DND-41 (cell line): ENCODE results near the gene PHC2.
A peak's percentile ranks its signal among the peaks of the same experiment; 100 is the strongest.

Experiments used
- ATAC-seq: fragments of 200-7000 bp; cut with Tn5 transposase; 3 replicates; pipeline ENCODE4 v1.9.1; 2021; ENCODE audit warnings: low read depth; ENCODE audit not compliant: insufficient read depth
- DNase-seq: peaks from one replicate; pipeline ENCODE4 v3.0.0-alpha.2; 2020
- H2AFZ ChIP-seq: 2 replicates; pipeline ENCODE4 v1.6.0; 2012; ENCODE audit warnings: low read depth, low read length
- H3K27ac ChIP-seq: 2 replicates; pipeline ENCODE4 v1.5.1; 2012; ENCODE audit warnings: low read length, inconsistent platforms
- H3K27me3 ChIP-seq: fragments of 200-600 bp; sonication (generic); 2 replicates; pipeline ENCODE4 v1.6.0; 2012; ENCODE audit warnings: low read length, mild to moderate bottlenecking, inconsistent platforms; ENCODE audit not compliant: insufficient read depth, poor library complexity
- H3K36me3 ChIP-seq: 2 replicates; pipeline ENCODE4 v1.5.1; 2012; ENCODE audit warnings: low read length, inconsistent platforms; ENCODE audit not compliant: insufficient read depth
- H3K4me1 ChIP-seq: 2 replicates; pipeline ENCODE4 v1.5.1; 2012; ENCODE audit warnings: mild to moderate bottlenecking, low read length; ENCODE audit not compliant: insufficient read depth
- H3K4me2 ChIP-seq: 2 replicates; pipeline ENCODE4 v1.6.0; 2012; ENCODE audit warnings: mild to moderate bottlenecking, moderate library complexity, low read length, inconsistent platforms; ENCODE audit not compliant: insufficient read depth
- H3K4me3 ChIP-seq, 2 experiments: fragments of 200-600 bp in 1 of 2; shearing (Covaris generic) in 1 of 2; 2 replicates each; pipeline ENCODE4 v1.5.1; 2012 to 2016; ENCODE audit warnings: inconsistent platforms in 2 of 2, low read length in 2 of 2, mild to moderate bottlenecking in 2 of 2, low read depth in 1 of 2, moderate library complexity in 1 of 2
- H3K79me2 ChIP-seq: 2 replicates; pipeline ENCODE4 v1.6.0; 2012; ENCODE audit warnings: low read length, inconsistent platforms; ENCODE audit not compliant: insufficient read depth
- H3K9ac ChIP-seq: 2 replicates; pipeline ENCODE4 v1.6.0; 2012; ENCODE audit warnings: low read depth, mild to moderate bottlenecking, inconsistent platforms, low read length, moderate library complexity
- H3K9me3 ChIP-seq: 2 replicates; pipeline ENCODE4 v1.5.1; 2012; ENCODE audit warnings: low read length, moderate library complexity, mild to moderate bottlenecking, inconsistent platforms; ENCODE audit not compliant: insufficient read depth, severe bottlenecking
- H4K20me1 ChIP-seq: 2 replicates; pipeline ENCODE4 v1.6.0; 2012; ENCODE audit warnings: low read length; ENCODE audit not compliant: insufficient read depth
- EZH2 ChIP-seq: IDR thresholded peaks from 3 replicates; pipeline ENCODE4 v1.6.1; 2012; ENCODE audit warnings: borderline replicate concordance, low read depth, mild to moderate bottlenecking, moderate library complexity, low read length, inconsistent platforms; ENCODE audit not compliant: severe bottlenecking
- TF ChIP-seq, protein P1 (sequence below): IDR thresholded peaks from 2 replicates; pipeline ENCODE4 v1.5.1; 2012; ENCODE audit warnings: borderline replicate concordance, low read length, moderate library complexity, mild to moderate bottlenecking; ENCODE audit not compliant: poor library complexity, severe bottlenecking; ENCODE audit errors: extremely low read depth

Gene PHC2

DNA sequence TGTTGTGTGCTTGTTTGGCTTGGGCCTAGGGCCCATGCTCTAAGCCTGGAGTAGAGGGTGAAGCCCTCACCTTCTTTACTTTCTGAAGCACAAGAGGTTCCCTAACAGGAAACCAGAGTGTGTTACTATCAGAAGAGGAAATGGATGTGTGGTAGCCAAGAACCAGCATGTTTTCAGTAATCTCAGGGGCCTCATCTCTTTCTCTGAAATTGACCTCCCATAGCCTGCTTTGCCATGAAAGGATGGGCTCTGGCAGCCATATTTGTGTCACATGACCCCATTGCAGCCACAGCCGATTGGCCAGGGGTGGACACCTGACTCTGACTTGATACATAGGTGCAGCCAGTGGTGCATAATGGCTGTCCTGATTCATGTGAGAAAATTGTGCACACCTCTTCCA, 128.6 kb downstream of the PHC2 start:
- peak; percentile 54; the same call in 2 of the 3 replicates for ATAC-seq
- Histone ChIP-seq H3K27me3 (no peaks in the 10 kb centered on the region), H3K36me3 (peaks cover 35% of the 10 kb centered on the region), H3K9me3 (no peaks in the 10 kb centered on the region), H3K9ac (no peak overlapping the region), H4K20me1 (peaks cover 9% of the 10 kb centered on the region), H3K4me2 (no peak overlapping the region), H3K79me2 (no peaks in the 10 kb centered on the region), H3K4me3 (no peak overlapping the region), H2AFZ (no peak overlapping the region), H3K4me1 (no peaks in the 10 kb centered on the region), H3K27ac (no peak overlapping the region)
- TF ChIP-seq, protein P1, sequence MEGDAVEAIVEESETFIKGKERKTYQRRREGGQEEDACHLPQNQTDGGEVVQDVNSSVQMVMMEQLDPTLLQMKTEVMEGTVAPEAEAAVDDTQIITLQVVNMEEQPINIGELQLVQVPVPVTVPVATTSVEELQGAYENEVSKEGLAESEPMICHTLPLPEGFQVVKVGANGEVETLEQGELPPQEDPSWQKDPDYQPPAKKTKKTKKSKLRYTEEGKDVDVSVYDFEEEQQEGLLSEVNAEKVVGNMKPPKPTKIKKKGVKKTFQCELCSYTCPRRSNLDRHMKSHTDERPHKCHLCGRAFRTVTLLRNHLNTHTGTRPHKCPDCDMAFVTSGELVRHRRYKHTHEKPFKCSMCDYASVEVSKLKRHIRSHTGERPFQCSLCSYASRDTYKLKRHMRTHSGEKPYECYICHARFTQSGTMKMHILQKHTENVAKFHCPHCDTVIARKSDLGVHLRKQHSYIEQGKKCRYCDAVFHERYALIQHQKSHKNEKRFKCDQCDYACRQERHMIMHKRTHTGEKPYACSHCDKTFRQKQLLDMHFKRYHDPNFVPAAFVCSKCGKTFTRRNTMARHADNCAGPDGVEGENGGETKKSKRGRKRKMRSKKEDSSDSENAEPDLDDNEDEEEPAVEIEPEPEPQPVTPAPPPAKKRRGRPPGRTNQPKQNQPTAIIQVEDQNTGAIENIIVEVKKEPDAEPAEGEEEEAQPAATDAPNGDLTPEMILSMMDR = no peak
- no peak for TF ChIP-seq EZH2
- peak; percentile 26 for DNase-seq

GRCh38 chr1:33301273-33301984, 129.5 kb downstream of the PHC2 start:
- no peak overlapping the region for H3K27ac ChIP-seq
- H2AFZ ChIP-seq = no peak overlapping the region
- no peaks in the 10 kb centered on the region for H3K79me2 ChIP-seq
- H3K36me3 ChIP-seq = peaks cover 44% of the 10 kb centered on the region
- H3K9me3 ChIP-seq = no peaks in the 10 kb centered on the region
- no peak overlapping the region for H3K9ac ChIP-seq
- no peak overlapping the region for H3K4me2 ChIP-seq
- H3K27me3 ChIP-seq = no peaks in the 10 kb centered on the region
- no peaks in the 10 kb centered on the region for H3K4me1 ChIP-seq
- DNase-seq = no peak
- peaks cover 9% of the 10 kb centered on the region for H4K20me1 ChIP-seq
- no peak for ATAC-seq
- TF ChIP-seq, protein P1 = no peak
- TF ChIP-seq EZH2 = no peak
- no peak overlapping the region for H3K4me3 ChIP-seq

DNA sequence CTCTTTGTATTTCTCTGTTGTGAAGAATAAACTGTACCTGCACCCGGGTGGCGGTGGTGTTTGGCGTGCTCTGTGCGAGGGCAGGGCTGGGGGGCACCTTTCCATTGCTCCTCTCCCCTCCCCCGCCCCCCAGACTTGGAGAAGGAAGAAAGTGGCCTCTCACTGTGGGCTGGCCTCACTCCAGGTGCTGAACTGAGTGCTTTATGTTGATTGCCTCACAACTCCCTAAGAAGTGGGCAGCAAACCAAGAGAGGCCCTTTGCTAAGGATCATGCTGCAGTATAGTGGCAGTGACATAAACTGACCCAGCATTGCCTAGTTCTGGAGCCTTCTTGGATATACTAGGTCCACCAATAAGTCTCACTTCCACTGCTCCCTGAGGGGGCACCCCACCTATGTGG, 130.2 kb downstream of the PHC2 start:
- Histone ChIP-seq H3K4me1 (no peaks in the 10 kb centered on the region), H3K4me3 (no peak overlapping the region), H3K27ac (no peak overlapping the region), H3K9me3 (no peaks in the 10 kb centered on the region), H3K4me2 (no peak overlapping the region), H4K20me1 (peaks cover 17% of the 10 kb centered on the region), H3K79me2 (no peaks in the 10 kb centered on the region), H3K27me3 (no peaks in the 10 kb centered on the region), H2AFZ (no peak overlapping the region), H3K36me3 (peaks cover 52% of the 10 kb centered on the region), H3K9ac (no peak overlapping the region)
- DNase-seq (no peak), ATAC-seq (no peak)
- no peak for TF ChIP-seq EZH2
- TF ChIP-seq, protein P1 = no peak
